Mesothelial cell of epicardium (in vitro differentiated cells): ENCODE measurements around the gene FMNL2. TPM values are rescaled to one million over a fixed set of nuclear protein-coding genes. Genes with fewer than 3 reads are reported as not detected.

Experiments
- DNase-seq, 2 experiments: peaks; one replicate each; pipeline ENCODE4 v3.0.0; 2021; ENCODE audit warnings: low spot score in 2 of 2; ENCODE audit not compliant: unreplicated experiment in 2 of 2
- H3K27ac Mint-ChIP-seq: 2 replicates; pipeline ENCODE4 v1.8.0; 2021; ENCODE audit warnings: mixed read lengths
- H3K27me3 Mint-ChIP-seq: 2 replicates; pipeline ENCODE4 v1.8.0; 2021; ENCODE audit warnings: low read depth, mixed read lengths
- H3K36me3 Mint-ChIP-seq: 2 replicates; pipeline ENCODE4 v1.8.0; 2021; ENCODE audit warnings: mixed read lengths
- H3K4me1 Mint-ChIP-seq: 2 replicates; pipeline ENCODE4 v1.8.0; 2021; ENCODE audit warnings: mixed read lengths
- H3K4me3 Mint-ChIP-seq: 2 replicates; pipeline ENCODE4 v1.8.0; 2021; ENCODE audit warnings: mild to moderate bottlenecking, moderate library complexity, mixed read lengths
- H3K9me3 Mint-ChIP-seq: 2 replicates; pipeline ENCODE4 v1.8.0; 2021; ENCODE audit warnings: mixed read lengths
- total RNA-seq: library from RNA; stranded (reverse); gene quantifications from 3 replicates; pipeline ENCODE4 v1.2.1, GENCODE V29; 2021
- TF ChIP-seq, protein P1 (sequence below): fragments of 200-600 bp; sonication (generic); IDR thresholded peaks from one replicate; pipeline ENCODE4 v1.5.0; 2021; ENCODE audit warnings: antibody characterized with exemption; ENCODE audit not compliant: unreplicated experiment

FMNL2 gene
- total RNA-seq, 1 donor from 2014 or later: 52.6 TPM

DNA sequence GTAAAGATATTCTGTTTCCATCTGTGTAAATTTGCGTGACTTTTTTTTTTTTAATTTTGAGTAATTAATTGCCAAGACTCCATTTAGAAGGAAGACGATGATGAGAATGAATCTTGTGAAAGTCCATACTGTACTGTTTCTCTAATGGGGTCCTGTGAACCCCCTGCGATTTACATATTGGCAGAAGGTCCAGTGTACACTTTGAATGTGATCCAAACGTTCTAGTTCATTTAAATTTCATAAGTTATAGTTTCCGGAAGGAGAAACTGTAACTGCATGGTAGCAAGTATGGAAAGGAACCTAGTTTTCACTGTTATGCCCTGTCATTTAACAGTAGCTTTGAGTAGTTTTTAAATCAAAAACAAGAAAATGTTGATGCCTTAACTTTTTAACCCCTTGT is 166.7 kb downstream of the FMNL2 start:
- Mint-ChIP-seq H3K4me1 (peaks cover 29% of the 10 kb centered on the region), H3K4me3 (no peak overlapping the region), H3K27me3 (no peaks in the 10 kb centered on the region), H3K27ac (no peak overlapping the region), H3K36me3 (peaks cover 16% of the 10 kb centered on the region), H3K9me3 (peaks cover 26% of the 10 kb centered on the region)
- TF ChIP-seq, protein P1, sequence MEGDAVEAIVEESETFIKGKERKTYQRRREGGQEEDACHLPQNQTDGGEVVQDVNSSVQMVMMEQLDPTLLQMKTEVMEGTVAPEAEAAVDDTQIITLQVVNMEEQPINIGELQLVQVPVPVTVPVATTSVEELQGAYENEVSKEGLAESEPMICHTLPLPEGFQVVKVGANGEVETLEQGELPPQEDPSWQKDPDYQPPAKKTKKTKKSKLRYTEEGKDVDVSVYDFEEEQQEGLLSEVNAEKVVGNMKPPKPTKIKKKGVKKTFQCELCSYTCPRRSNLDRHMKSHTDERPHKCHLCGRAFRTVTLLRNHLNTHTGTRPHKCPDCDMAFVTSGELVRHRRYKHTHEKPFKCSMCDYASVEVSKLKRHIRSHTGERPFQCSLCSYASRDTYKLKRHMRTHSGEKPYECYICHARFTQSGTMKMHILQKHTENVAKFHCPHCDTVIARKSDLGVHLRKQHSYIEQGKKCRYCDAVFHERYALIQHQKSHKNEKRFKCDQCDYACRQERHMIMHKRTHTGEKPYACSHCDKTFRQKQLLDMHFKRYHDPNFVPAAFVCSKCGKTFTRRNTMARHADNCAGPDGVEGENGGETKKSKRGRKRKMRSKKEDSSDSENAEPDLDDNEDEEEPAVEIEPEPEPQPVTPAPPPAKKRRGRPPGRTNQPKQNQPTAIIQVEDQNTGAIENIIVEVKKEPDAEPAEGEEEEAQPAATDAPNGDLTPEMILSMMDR: no peak
- DNase-seq: no peak

DNA sequence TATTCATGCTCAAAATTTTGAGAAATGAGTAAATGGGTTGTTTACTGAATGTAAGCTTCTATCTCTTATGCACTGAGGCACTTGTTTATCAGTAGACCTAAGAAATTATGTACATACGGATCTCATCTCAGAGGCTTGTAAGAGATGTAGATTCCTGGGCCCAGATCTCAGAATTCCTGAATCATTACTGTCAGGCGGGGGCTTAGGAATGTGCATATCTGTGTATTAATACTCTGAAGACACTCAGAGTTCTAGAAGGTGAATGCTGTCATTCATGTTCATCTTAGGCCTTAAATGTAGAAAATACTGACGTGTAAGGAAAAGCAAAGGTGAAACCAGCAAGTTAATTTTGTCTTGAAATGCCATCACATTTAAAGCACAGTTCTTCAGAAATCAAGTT is 169.6 kb downstream of the FMNL2 start:
- peak overlapping the region; percentile 15 for H3K27ac Mint-ChIP-seq
- no peak overlapping the region for H3K4me3 Mint-ChIP-seq
- H3K4me1 Mint-ChIP-seq: peaks cover 35% of the 10 kb centered on the region

DNA sequence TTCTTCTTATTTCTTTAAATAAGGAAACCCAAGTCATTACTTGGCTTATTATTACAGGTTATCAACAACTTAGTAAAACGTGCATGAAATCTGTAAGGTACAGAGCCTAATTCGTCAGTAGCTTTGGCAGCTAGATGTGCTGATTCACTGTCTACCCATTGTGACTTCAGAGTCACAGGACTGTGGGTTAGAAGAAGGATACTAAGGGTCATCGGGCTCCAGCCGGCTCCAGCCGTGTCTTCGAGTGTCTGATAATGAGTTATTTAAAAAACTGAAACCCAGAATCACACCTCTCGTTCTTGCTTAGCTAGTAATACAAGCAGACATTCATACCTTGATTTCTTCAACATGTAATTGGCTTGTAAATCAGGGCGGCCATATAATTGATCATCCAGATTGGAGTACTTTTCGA is 170.5 kb downstream of the FMNL2 start:
- H3K4me3 Mint-ChIP-seq: no peak overlapping the region
- no peak for DNase-seq
- TF ChIP-seq, protein P1: no peak
- H3K27ac Mint-ChIP-seq: peak overlapping the region; percentile 48
- peaks cover 15% of the 10 kb centered on the region for H3K9me3 Mint-ChIP-seq
- H3K36me3 Mint-ChIP-seq: peaks cover 9% of the 10 kb centered on the region
- no peaks in the 10 kb centered on the region for H3K27me3 Mint-ChIP-seq
- H3K4me1 Mint-ChIP-seq: peaks cover 27% of the 10 kb centered on the region

More for the DNA sequence above, 169.6 kb downstream of the FMNL2 start:
- Mint-ChIP-seq H3K36me3 (peaks cover 9% of the 10 kb centered on the region), H3K9me3 (peaks cover 15% of the 10 kb centered on the region), H3K27me3 (no peaks in the 10 kb centered on the region)
- TF ChIP-seq, protein P1: no peak
- no peak for DNase-seq

DNA sequence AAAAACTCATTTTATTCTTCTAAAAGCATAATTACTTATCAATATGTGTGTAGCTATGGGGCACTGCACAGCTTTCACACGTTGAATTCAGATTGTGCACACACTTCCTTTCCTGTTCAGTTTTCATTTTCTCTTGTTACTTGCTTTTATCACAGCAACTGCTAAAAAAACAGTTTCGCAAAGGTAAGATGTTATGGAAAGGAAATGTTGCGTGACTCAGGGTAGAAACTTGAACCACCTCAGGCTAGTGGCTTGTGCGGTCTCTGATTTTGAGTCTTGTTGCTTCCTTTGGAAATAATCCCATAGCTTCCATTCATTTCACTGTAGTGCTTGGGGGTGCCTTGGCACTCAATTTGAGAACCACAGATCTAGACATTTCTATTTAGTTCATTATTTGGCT is 171.9 kb downstream of the FMNL2 start:
- Mint-ChIP-seq H3K36me3 (peaks cover 7% of the 10 kb centered on the region), H3K27ac (no peak overlapping the region), H3K27me3 (no peaks in the 10 kb centered on the region), H3K4me3 (no peak overlapping the region), H3K9me3 (peaks cover 15% of the 10 kb centered on the region), H3K4me1 (peaks cover 27% of the 10 kb centered on the region)
- TF ChIP-seq, protein P1: no peak
- DNase-seq: no peak

DNA sequence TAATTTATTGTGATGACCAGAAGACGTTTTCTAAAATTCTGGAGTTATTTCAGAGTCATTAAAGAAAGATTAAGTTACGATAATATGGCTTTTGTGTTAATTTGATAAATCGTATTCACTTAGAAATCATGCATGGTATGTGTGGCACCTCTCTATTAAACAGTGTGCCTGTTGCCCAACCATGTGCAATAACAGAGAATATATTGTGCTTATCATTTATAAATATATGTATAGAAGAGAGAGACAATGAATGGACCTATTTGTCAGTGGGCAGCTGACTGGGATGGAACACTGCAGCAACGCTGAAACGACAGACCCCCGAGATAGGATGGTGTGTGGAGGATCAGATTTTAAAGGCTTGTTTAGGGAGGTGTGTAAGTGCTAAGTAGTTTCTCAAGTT is 172.9 kb downstream of the FMNL2 start:
- Mint-ChIP-seq H3K36me3 (peaks cover 4% of the 10 kb centered on the region), H3K4me1 (peaks cover 28% of the 10 kb centered on the region), H3K27ac (peak overlapping the region; percentile 24), H3K4me3 (no peak overlapping the region), H3K27me3 (no peaks in the 10 kb centered on the region), H3K9me3 (peaks cover 10% of the 10 kb centered on the region)
- TF ChIP-seq, protein P1: no peak
- no peak for DNase-seq

DNA sequence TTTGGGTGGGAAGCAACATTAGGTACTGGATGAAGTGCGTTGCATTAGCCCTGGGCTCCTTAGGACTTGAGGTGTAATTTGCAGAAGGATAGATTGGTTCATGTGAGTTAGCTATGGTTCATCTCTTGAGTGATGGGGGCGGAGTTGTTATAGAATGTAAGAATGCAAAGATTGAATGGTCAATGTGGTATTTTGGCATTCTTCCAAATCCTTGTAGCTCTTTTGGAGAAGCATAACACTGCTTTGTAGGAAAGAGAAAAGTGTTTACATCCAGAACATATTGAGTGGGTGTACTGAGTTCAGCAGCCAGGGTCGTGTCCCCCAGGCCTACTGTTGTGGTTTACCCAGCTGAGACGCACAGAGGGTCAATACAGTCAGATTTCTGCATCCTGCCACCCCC is 173.5 kb downstream of the FMNL2 start:
- Mint-ChIP-seq H3K4me3 (no peak overlapping the region), H3K9me3 (peaks cover 5% of the 10 kb centered on the region), H3K4me1 (peaks cover 29% of the 10 kb centered on the region), H3K36me3 (peaks cover 3% of the 10 kb centered on the region), H3K27ac (peak overlapping the region; percentile 35), H3K27me3 (no peaks in the 10 kb centered on the region)
- TF ChIP-seq, protein P1: no peak
- DNase-seq: no peak
